ENCODE results near the gene GUCA1C. TPM values are rescaled to one million over a fixed set of nuclear protein-coding genes. Genes with fewer than 3 reads are reported as not detected.

The GUCA1C gene
- total RNA-seq, 1 experiment from 2014 or later, result not detected

GRCh38 chr3:108951820-108952501 lies 1.7 kb downstream of the GUCA1C start:
- no peaks in the 10 kb centered on the region for H3K79me2 ChIP-seq (ENCODE audit: low read length)
- intact Hi-C loops (cut with micrococcal nuclease), result no loop called here
- H3K4me3 ChIP-seq (ENCODE audit: low read length), result no peak overlapping the region
- H3K9ac ChIP-seq (ENCODE audit: low read length), result no peak overlapping the region
- H3K4me2 ChIP-seq (ENCODE audit: low read length), result no peak overlapping the region
- H3K9me3 ChIP-seq (ENCODE audit: low read length), result no peaks in the 10 kb centered on the region
- H4K20me1 ChIP-seq (ENCODE audit: low read length), result no peaks in the 10 kb centered on the region
- no peaks in the 10 kb centered on the region for H3K4me1 ChIP-seq (ENCODE audit: insufficient read depth, low read length)
- H2AFZ ChIP-seq (ENCODE audit: low read length), result no peak overlapping the region
- H3K27ac ChIP-seq (ENCODE audit: low read length), result no peak overlapping the region
- ATAC-seq, result no peak
- no peaks in the 10 kb centered on the region for H3K9me2 ChIP-seq (replicated peaks; ENCODE audit: low read length)
- POLR2A ChIA-PET (ENCODE audit: unreplicated experiment), result interaction anchor here (0.7 kb wide), 1 partner anchor 16 kb away, joined by 6 read pairs; no protein-coding TSS in a partner anchor
- no peaks in the 10 kb centered on the region for H3K36me3 ChIP-seq (ENCODE audit: low read depth, low read length)
- CTCF ChIA-PET, result no interaction called here
- peaks cover 27% of the 10 kb centered on the region; the same call in 1 of the 2 replicates for H3K27me3 ChIP-seq (ENCODE audit: low read length)
- BruUV-seq (replicated peaks), result no TSS peak
- no peak for DNase-seq
- no peaks in the 10 kb centered on the region for H3F3A ChIP-seq (ENCODE audit: low read length, unreplicated experiment)
- TF ChIP-seq EZH2 (IDR thresholded peaks at IDR 0.05; ENCODE audit: low read length, unreplicated experiment) (no peak), CTCF (conservative IDR thresholded peaks at IDR 0.05; ENCODE audit: low read depth, low read length) (no peak), EZH2phosphoT487 (IDR thresholded peaks at IDR 0.05; ENCODE audit: borderline replicate concordance, low read length) (no peak)

GRCh38 chr3:108947855-108948254 lies 5.8 kb downstream of the GUCA1C start:
- Histone ChIP-seq H3K9me2 (replicated peaks; ENCODE audit: low read length) (no peaks in the 10 kb centered on the region), H3K27me3 (ENCODE audit: low read length) (peaks cover 30% of the 10 kb centered on the region), H4K20me1 (ENCODE audit: low read length) (no peaks in the 10 kb centered on the region), H3K27ac (ENCODE audit: low read length) (no peak overlapping the region), H3F3A (ENCODE audit: low read length, unreplicated experiment) (no peaks in the 10 kb centered on the region), H3K36me3 (ENCODE audit: low read depth, low read length) (no peaks in the 10 kb centered on the region), H3K9me3 (ENCODE audit: low read length) (no peaks in the 10 kb centered on the region), H3K4me3 (ENCODE audit: low read length) (no peak overlapping the region), H3K9ac (ENCODE audit: low read length) (no peak overlapping the region), H3K79me2 (ENCODE audit: low read length) (no peaks in the 10 kb centered on the region), H3K4me1 (ENCODE audit: insufficient read depth, low read length) (no peaks in the 10 kb centered on the region), H3K4me2 (ENCODE audit: low read length) (no peak overlapping the region), H2AFZ (ENCODE audit: low read length) (no peak overlapping the region)
- DNase-seq, result no peak
- ChIA-PET CTCF (no interaction called here), POLR2A (ENCODE audit: unreplicated experiment) (no interaction called here)
- TF ChIP-seq EZH2 (IDR thresholded peaks at IDR 0.05; ENCODE audit: low read length, unreplicated experiment) (no peak), EZH2phosphoT487 (IDR thresholded peaks at IDR 0.05; ENCODE audit: borderline replicate concordance, low read length) (no peak), CTCF (conservative IDR thresholded peaks at IDR 0.05; ENCODE audit: low read depth, low read length) (no peak)
- ATAC-seq, result no peak
- BruUV-seq (replicated peaks), result no TSS peak
- intact Hi-C loops (cut with micrococcal nuclease), result no loop called here

All from PC-3 (cell line).